Stimulated activated CD4-positive, alpha-beta T cell treated with anti-CD3 and anti-CD28 coated beads, Interleukin-15, amount 100 ng/mL, for 24 hours (primary cell): ENCODE measurements around the gene IL1F10.
A peak's percentile ranks its signal among the peaks of the same experiment; 100 is the strongest.

Source experiments
- DNase-seq: peaks from one replicate; pipeline ENCODE4 v3.0.0-alpha.2; 2020

The IL1F10 gene

GRCh38 chr2:113058998-113059960 is 8.5 kb upstream of the IL1F10 start, which contains the start of gene IL36RN:
TSS of gene IL36RN (plus strand) at chr2:113059198. CDS start at chr2:113059439, 241 bp downstream.
- no peak for DNase-seq

GRCh38 chr2:113060396-113060795 is 7.4 kb upstream of the IL1F10 start:
- DNase-seq, result no peak

GRCh38 chr2:113060796-113061195 is 7.0 kb upstream of the IL1F10 start:
- DNase-seq, result no peak

GRCh38 chr2:113061241-113061640 is 6.5 kb upstream of the IL1F10 start:
- DNase-seq, result no peak

- DNase-seq, result no peak
Observed at GRCh38 chr2:113061896-113062770, 5.6 kb upstream of the IL1F10 start.

DNA sequence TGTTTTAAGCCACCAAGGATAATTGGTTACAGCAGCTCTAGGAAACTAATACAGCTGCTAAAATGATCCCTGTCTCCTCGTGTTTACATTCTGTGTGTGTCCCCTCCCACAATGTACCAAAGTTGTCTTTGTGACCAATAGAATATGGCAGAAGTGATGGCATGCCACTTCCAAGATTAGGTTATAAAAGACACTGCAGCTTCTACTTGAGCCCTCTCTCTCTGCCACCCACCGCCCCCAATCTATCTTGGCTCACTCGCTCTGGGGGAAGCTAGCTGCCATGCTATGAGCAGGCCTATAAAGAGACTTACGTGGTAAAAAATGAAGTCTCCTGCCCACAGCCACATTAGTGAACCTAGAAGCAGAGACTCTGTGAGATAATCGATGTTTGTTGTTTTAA is 3.5 kb upstream of the IL1F10 start:
- DNase-seq, result no peak

GRCh38 chr2:113064898-113065297 is 2.9 kb upstream of the IL1F10 start:
- no peak for DNase-seq

DNA sequence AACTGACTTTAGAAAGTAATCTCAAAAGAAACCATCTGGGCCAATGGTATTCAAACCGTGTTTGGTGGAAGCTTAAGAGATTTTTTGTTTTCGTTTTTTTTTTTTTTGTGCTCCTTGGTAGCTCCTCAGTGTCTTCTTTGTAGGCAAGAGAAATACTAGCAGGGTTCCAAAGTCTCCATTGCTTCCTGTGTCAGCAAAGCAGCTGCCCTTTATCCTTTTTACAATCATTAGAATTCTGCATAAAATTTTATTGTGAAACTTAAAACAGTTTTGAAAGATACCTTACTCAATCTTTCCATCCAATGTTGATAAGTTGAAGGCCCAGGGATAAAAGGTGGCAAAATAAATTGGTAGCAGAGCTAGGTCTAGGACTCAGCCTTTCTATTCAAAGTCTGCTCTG is 479 bp downstream of the IL1F10 start:
- no peak for DNase-seq

DNA sequence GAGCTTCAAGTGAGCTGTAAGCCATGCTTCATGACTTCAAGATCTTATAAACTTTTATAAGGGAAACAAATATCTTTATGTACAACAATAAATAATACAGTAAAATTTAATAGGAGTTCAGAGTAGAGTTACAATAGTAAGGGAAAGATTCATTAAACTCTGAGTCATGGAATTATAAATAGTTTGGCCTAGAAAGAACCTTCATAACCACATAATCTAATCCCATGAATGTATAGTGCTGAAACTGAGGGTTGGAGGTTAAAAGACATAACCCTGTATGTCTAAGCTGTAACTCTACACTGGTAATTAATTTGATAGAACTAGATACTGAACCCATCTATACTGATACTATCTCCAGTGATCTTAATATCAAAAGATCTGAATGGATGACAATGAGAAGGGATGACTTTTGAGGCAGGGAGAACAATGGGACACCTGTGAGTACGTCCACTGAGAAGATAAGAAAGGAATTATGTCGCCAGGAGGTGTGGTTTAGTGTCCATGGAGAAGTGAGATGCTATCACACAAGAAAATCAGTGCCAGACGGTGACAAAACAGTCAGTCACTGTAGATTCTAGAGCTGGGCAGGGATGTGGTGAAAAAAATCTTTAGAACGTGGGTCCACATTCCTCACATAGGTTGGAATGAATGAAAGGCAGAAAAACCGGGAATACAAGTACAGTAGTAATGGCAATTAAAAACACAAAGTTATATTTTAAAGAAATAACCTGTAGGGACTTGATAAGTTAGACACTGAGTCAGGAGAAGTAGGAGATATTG is 1.1 kb downstream of the IL1F10 start:
- no peak for DNase-seq

DNA sequence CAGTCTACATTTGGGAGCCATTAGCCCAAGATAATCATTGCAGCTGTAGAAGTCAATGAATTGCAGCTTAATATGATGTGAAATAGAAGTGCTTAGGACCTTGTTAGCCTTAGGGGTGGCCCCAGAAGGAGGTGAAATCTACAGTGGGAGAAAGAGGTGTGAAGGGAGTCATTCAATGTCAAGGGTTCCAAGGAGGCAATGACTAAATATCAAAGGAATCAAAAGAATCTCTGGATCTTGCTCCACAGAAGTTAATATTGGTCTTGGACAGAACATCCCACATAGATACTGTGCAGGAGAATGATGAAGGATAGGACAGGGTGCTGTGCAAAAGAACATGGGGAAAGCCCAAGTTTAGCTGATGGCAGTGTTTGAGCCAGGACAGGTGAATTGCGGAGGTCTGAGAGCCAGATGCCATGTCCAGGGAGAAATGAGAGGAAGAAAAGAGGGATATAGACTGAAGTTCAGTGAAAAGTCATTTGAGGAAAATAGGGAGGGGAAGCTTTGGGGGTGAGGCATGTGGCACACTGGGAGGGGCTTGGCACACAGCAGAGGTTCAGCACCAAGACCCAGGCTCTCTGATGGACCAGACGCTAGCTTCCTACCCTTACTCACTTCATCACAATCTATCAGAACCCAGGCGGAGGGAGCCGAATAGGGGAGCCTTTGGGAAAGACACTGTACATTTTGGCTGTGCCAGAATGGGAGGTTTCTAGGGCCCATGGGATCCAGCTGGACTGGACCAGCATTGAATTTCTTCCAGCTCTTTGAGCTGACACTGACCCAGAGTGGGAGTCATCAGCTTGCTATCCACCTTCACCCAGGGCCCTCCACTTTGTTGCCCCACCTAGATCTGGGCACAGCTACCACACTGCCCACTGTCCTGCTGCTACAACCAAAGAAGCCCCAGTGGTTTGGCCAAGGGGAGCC is 2.2 kb downstream of the IL1F10 start:
- no peak for DNase-seq

DNA sequence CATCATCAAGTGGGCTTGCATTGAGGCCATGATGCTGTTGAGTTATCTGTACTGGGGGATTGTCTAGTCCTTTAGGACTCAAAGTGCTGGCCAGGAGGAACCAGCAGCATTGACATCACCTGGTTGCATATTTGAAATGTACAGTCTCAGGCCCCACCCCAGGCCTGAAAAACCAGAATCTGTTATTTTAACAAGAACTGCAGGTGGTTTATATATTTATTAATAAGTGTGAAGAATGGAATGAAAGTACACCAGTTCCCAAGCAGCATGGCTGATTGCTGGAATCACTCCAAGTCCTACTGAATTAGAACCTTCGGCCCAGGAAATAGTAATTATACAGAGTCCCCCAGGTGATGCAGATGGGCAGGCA is 2.8 kb downstream of the IL1F10 start:
- no peak for DNase-seq

- DNase-seq, result no peak
Observed at GRCh38 chr2:113072584-113072983, 4.8 kb downstream of the IL1F10 start.

DNA sequence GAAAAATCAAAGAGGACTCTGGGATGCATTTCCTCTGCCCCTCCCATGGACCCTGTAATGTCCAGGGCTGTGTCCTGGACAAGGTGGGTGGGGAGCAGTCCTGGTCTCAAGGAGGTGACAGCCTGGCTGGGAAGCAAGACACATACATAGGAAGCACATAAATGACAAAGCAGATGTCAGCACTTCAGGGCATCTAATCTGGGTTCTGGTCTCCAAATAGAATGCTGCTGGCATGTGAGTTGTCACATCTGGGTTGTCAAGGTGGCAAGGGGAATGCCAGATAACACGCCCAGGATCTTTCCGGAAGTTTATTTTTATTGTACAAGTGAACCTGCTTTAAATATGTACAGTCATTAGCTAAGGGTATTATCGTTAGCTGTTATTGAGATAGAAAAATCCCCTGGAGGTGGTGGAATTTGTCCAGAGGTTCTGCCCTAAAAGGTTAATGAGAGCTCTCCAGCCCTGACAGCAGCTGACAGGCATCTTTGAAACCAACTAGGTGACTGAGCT is 5.6 kb downstream of the IL1F10 start:
- no peak for DNase-seq

GRCh38 chr2:113075030-113075429 is 7.3 kb downstream of the IL1F10 start:
- DNase-seq, result no peak

- no peak for DNase-seq
Observed at GRCh38 chr2:113075600-113075999, 7.8 kb downstream of the IL1F10 start.

GRCh38 chr2:113076954-113077669 is 9.3 kb downstream of the IL1F10 start:
- DNase-seq, result no peak

GRCh38 chr2:113077921-113078320 is 10.2 kb downstream of the IL1F10 start:
- no peak for DNase-seq

DNA sequence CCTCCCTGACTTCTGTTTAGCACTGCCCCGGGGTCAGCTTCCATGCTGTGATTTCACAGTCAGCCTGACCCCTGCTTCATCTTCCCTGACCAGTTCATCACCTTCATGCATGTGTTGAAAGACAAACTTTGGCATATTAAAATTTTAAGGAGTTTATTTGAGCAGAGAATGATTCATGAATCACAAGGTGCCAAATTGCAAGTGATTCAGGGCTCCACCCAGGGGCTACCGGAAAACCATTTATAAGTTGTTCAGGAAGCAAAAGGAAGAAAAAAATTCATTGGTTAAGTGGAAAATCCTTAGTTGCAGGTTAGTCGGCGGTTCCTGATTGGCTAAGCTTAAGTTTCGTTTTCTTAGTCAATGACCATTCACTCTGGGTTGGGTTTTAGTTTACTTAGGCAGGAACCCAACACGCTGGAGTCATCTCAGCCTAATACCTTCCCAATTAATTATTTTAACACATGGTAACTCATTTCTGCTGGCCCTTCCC is 10.6 kb downstream of the IL1F10 start:
- no peak for DNase-seq

- DNase-seq, result no peak
Observed at GRCh38 chr2:113079131-113079530, 11.4 kb downstream of the IL1F10 start.

- DNase-seq, result peak; percentile 67
Observed at GRCh38 chr2:113080134-113080533, 12.4 kb downstream of the IL1F10 start.
